Astrocyte (in vitro differentiated cells and primary cell): Measurements from ENCODE around the gene PPM1G. TPM values are rescaled to one million over a fixed set of nuclear protein-coding genes. Genes with fewer than 3 reads are reported as not detected.
A peak's percentile ranks its signal among the peaks of the same experiment; 100 is the strongest.

ENCODE experiments used
- DNase-seq: peaks from one replicate; pipeline ENCODE4 v3.0.0-alpha.2; 2010; ENCODE audit warnings: low read depth
- FAIRE-seq: peaks from 2 replicates; lab custom pipeline; 2011; peaks lifted over from hg19 to GRCh38; lab: Jason Lieb, UNC
- H2AFZ ChIP-seq: 2 replicates; pipeline ENCODE4 v1.6.0; 2012; ENCODE audit warnings: low read depth, low read length, inconsistent platforms
- H3K27ac ChIP-seq: 2 replicates; pipeline ENCODE4 v1.5.1; 2011; ENCODE audit warnings: low read depth, low read length, inconsistent platforms
- H3K27me3 ChIP-seq: 2 replicates; pipeline ENCODE4 v1.6.0; 2011; ENCODE audit warnings: low read length, inconsistent platforms; ENCODE audit not compliant: insufficient read depth
- H3K36me3 ChIP-seq: 2 replicates; pipeline ENCODE4 v1.5.1; 2011; ENCODE audit warnings: low read length, inconsistent platforms; ENCODE audit not compliant: insufficient read depth
- H3K4me1 ChIP-seq: 2 replicates; pipeline ENCODE4 v1.5.1; 2011; ENCODE audit warnings: low read length, inconsistent platforms; ENCODE audit not compliant: insufficient read depth
- H3K4me2 ChIP-seq: 2 replicates; pipeline ENCODE4 v1.6.0; 2012; ENCODE audit warnings: low read length, inconsistent platforms
- H3K4me3 ChIP-seq: 2 replicates; pipeline ENCODE4 v1.5.1; 2011; ENCODE audit warnings: low read depth, mild to moderate bottlenecking, low read length, inconsistent platforms; ENCODE audit not compliant: insufficient read depth
- H3K79me2 ChIP-seq: 2 replicates; pipeline ENCODE4 v1.6.0; 2012; ENCODE audit warnings: mild to moderate bottlenecking, low read length, inconsistent platforms; ENCODE audit not compliant: insufficient read depth
- H3K9ac ChIP-seq: 2 replicates; pipeline ENCODE4 v1.6.0; 2012; ENCODE audit warnings: mild to moderate bottlenecking, low read length, inconsistent platforms
- H3K9me3 ChIP-seq: 2 replicates; pipeline ENCODE4 v1.5.1; 2012; ENCODE audit warnings: low read depth, mild to moderate bottlenecking, low read length, inconsistent platforms; ENCODE audit not compliant: insufficient read depth
- H4K20me1 ChIP-seq: 2 replicates; pipeline ENCODE4 v1.6.0; 2012; ENCODE audit warnings: low read length, inconsistent platforms; ENCODE audit not compliant: insufficient read depth
- H3K27ac Mint-ChIP-seq: one replicate; pipeline ENCODE4 v1.8.0; 2021; ENCODE audit warnings: mild to moderate bottlenecking, mixed read lengths; ENCODE audit not compliant: unreplicated experiment
- H3K27me3 Mint-ChIP-seq: one replicate; pipeline ENCODE4 v1.8.0; 2021; ENCODE audit warnings: low read depth, mixed read lengths; ENCODE audit not compliant: unreplicated experiment
- H3K36me3 Mint-ChIP-seq: one replicate; pipeline ENCODE4 v1.8.0; 2021; ENCODE audit warnings: low read depth, mixed read lengths; ENCODE audit not compliant: unreplicated experiment
- H3K4me1 Mint-ChIP-seq: one replicate; pipeline ENCODE4 v1.8.0; 2021; ENCODE audit warnings: low read depth, mixed read lengths; ENCODE audit not compliant: unreplicated experiment
- H3K4me3 Mint-ChIP-seq: one replicate; pipeline ENCODE4 v1.8.0; 2021; ENCODE audit warnings: mild to moderate bottlenecking, moderate library complexity, mixed read lengths; ENCODE audit not compliant: unreplicated experiment
- H3K9me3 Mint-ChIP-seq: one replicate; pipeline ENCODE4 v1.8.0; 2021; ENCODE audit warnings: mild to moderate bottlenecking, mixed read lengths; ENCODE audit not compliant: unreplicated experiment
- CTCF ChIP-seq: IDR thresholded peaks from 2 replicates; pipeline ENCODE4 v1.5.1; 2011; ENCODE audit warnings: low read depth, mild to moderate bottlenecking, inconsistent platforms, low read length, moderate library complexity; ENCODE audit not compliant: insufficient read depth
- EZH2 ChIP-seq: IDR thresholded peaks from 2 replicates; pipeline ENCODE4 v1.6.1; 2012; ENCODE audit warnings: mild to moderate bottlenecking, low read length, inconsistent platforms; ENCODE audit not compliant: insufficient read depth
- total RNA-seq: library from RNA; stranded (reverse); gene quantifications from 2 replicates; pipeline ENCODE4 v1.2.1, GENCODE V29; 2021

The PPM1G gene
- total RNA-seq, 1 donor from 2014 or later, result 79.0 TPM

- Histone ChIP-seq H4K20me1 (peaks cover 48% of the 10 kb centered on the region), H3K4me1 (peaks cover 19% of the 10 kb centered on the region), H3K36me3 (peaks cover 32% of the 10 kb centered on the region), H3K79me2 (peaks cover 90% of the 10 kb centered on the region), H3K4me2 (no peak overlapping the region), H3K9ac (no peak overlapping the region), H3K27me3 (no peaks in the 10 kb centered on the region), H3K9me3 (no peaks in the 10 kb centered on the region), H3K4me3 (no peak overlapping the region), H2AFZ (no peak overlapping the region), H3K27ac (no peak overlapping the region)
- FAIRE-seq, result no peak
- DNase-seq, result no peak
- Mint-ChIP-seq H3K4me1 (peaks cover 19% of the 10 kb centered on the region), H3K4me3 (no peak overlapping the region), H3K27ac (no peak overlapping the region), H3K27me3 (no peaks in the 10 kb centered on the region), H3K9me3 (peaks cover 2% of the 10 kb centered on the region), H3K36me3 (peaks cover 14% of the 10 kb centered on the region)
- TF ChIP-seq CTCF (no peak), EZH2 (no peak)
Measured at GRCh38 chr2:27375513-27376099, 33.8 kb downstream of the PPM1G start.

GRCh38 chr2:27373567-27373966 is 35.8 kb downstream of the PPM1G start:
- Mint-ChIP-seq H3K9me3 (peaks cover 2% of the 10 kb centered on the region), H3K4me3 (peak overlapping the region; percentile 63), H3K36me3 (peaks cover 11% of the 10 kb centered on the region), H3K27ac (no peak overlapping the region), H3K27me3 (no peaks in the 10 kb centered on the region), H3K4me1 (peaks cover 18% of the 10 kb centered on the region)
- Histone ChIP-seq H3K4me2 (no peak overlapping the region), H2AFZ (no peak overlapping the region), H3K4me3 (no peak overlapping the region), H3K79me2 (peaks cover 91% of the 10 kb centered on the region), H3K4me1 (peaks cover 21% of the 10 kb centered on the region), H3K9me3 (no peaks in the 10 kb centered on the region), H3K36me3 (peaks cover 32% of the 10 kb centered on the region), H3K27me3 (no peaks in the 10 kb centered on the region), H4K20me1 (peaks cover 56% of the 10 kb centered on the region), H3K27ac (no peak overlapping the region), H3K9ac (no peak overlapping the region)
- TF ChIP-seq CTCF, result no peak
- TF ChIP-seq EZH2, result no peak
- FAIRE-seq (no peak), DNase-seq (no peak)

GRCh38 chr2:27372937-27373336 is 36.5 kb downstream of the PPM1G start:
- H3K36me3 Mint-ChIP-seq, result peaks cover 11% of the 10 kb centered on the region

More at GRCh38 chr2:27372937-27373336, 36.5 kb downstream of the PPM1G start:
- no peak for FAIRE-seq
- no peak for TF ChIP-seq EZH2
- no peak for TF ChIP-seq CTCF
- H3K4me1 Mint-ChIP-seq, result peaks cover 23% of the 10 kb centered on the region
- Histone ChIP-seq H3K79me2 (peaks cover 91% of the 10 kb centered on the region), H3K36me3 (peaks cover 35% of the 10 kb centered on the region), H3K4me3 (no peak overlapping the region), H4K20me1 (peaks cover 62% of the 10 kb centered on the region), H3K27ac (no peak overlapping the region), H3K4me2 (peak overlapping the region; percentile 91), H3K9ac (no peak overlapping the region), H3K9me3 (no peaks in the 10 kb centered on the region), H3K27me3 (no peaks in the 10 kb centered on the region), H3K4me1 (peaks cover 23% of the 10 kb centered on the region), H2AFZ (no peak overlapping the region)
- no peak for DNase-seq
- no peaks in the 10 kb centered on the region for H3K27me3 Mint-ChIP-seq
- no peak overlapping the region for H3K27ac Mint-ChIP-seq
- H3K4me3 Mint-ChIP-seq, result peak overlapping the region; percentile 52
- peaks cover 2% of the 10 kb centered on the region for H3K9me3 Mint-ChIP-seq
